Activated naive CD8-positive, alpha-beta T cell (primary cell): Measurements from ENCODE around the gene SHCBP1L.

ENCODE experiments used
- H3K27ac Mint-ChIP-seq: one replicate; pipeline ENCODE4 v1.8.0; 2021; ENCODE audit warnings: mixed read lengths
- H3K27me3 Mint-ChIP-seq: one replicate; pipeline ENCODE4 v1.8.0; 2021; ENCODE audit warnings: mixed read lengths
- H3K36me3 Mint-ChIP-seq: one replicate; pipeline ENCODE4 v1.8.0; 2021; ENCODE audit warnings: mixed read lengths
- H3K4me1 Mint-ChIP-seq: one replicate; pipeline ENCODE4 v1.8.0; 2021; ENCODE audit warnings: low read depth, mixed read lengths
- H3K4me3 Mint-ChIP-seq: one replicate; pipeline ENCODE4 v1.8.0; 2021; ENCODE audit warnings: mild to moderate bottlenecking, mixed read lengths
- H3K9me3 Mint-ChIP-seq: one replicate; pipeline ENCODE4 v1.8.0; 2021; ENCODE audit warnings: low read depth, mixed read lengths

The SHCBP1L gene

DNA sequence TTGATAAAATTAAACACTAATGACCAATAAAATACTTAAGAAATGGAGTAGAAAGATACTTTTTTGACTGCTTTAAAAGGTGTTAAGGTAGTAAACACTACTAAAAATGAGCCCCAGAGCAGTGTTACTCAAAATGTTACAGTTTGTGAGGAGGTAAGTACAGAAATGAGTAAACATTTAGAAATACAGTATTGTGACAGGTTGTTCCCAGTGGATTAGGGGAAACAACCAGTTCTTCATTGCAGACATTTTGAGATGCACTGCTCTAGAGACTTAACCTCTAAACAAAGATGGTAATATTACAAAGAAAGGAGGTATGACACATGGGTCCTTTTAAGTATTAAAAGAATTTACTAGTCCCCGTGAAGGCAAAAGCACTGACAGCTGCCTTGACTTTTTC lies 101.1 kb downstream of the SHCBP1L start:
- Mint-ChIP-seq H3K27me3 (no peaks in the 10 kb centered on the region), H3K4me1 (peaks cover 41% of the 10 kb centered on the region), H3K4me3 (no peak overlapping the region), H3K36me3 (peaks cover 6% of the 10 kb centered on the region), H3K9me3 (no peaks in the 10 kb centered on the region), H3K27ac (peak overlapping the region; percentile 61)

DNA sequence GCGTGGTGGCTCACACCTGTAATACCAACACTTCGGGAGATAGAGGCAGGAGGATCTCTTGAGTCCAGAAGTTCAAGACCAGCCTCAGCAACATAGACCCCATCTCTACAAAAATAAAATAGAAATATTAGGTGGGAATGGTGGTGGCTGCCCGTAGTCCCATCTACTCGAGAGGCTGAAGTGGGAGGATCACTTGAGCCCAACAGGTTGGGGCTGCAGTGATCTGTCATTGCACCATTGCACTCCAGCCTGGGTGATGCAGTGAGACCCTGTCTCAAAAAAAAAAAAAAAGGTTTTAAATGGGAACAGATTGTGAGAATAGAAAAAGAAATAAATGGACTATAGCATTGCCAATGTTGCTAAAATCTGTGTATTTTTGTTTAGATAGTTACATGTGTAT lies 102.6 kb downstream of the SHCBP1L start:
- Mint-ChIP-seq H3K9me3 (no peaks in the 10 kb centered on the region), H3K36me3 (peaks cover 9% of the 10 kb centered on the region), H3K27ac (no peak overlapping the region), H3K27me3 (no peaks in the 10 kb centered on the region), H3K4me3 (no peak overlapping the region), H3K4me1 (peaks cover 55% of the 10 kb centered on the region)
